Measurements from ENCODE around the gene GRAP2.

GRAP2 gene

GRCh38 chr22:39926753-39927152, 25.9 kb downstream of the GRAP2 start:
- DNase-seq = no peak

- DNase-seq = no peak
These were observed 26.7 kb downstream of the GRAP2 start for GRCh38 chr22:39927544-39927943.

GRCh38 chr22:39928536-39929520, 27.9 kb downstream of the GRAP2 start:
- DNase-seq = no peak

- no peak for DNase-seq
These were observed 30.4 kb downstream of the GRAP2 start for GRCh38 chr22:39931251-39931650.

GRCh38 chr22:39932166-39932565, 31.3 kb downstream of the GRAP2 start:
- DNase-seq = no peak

- DNase-seq = no peak
These were observed 32.2 kb downstream of the GRAP2 start for GRCh38 chr22:39932918-39933649.

- no peak for DNase-seq
These were observed 32.9 kb downstream of the GRAP2 start for GRCh38 chr22:39933741-39934140.

- no peak for DNase-seq
These were observed 34.2 kb downstream of the GRAP2 start for GRCh38 chr22:39935116-39935515.

GRCh38 chr22:39935612-39936011, 34.7 kb downstream of the GRAP2 start:
- no peak for DNase-seq

- no peak for DNase-seq
These were observed 35.8 kb downstream of the GRAP2 start for GRCh38 chr22:39936523-39937145.

- no peak for DNase-seq
These were observed 37.0 kb downstream of the GRAP2 start for GRCh38 chr22:39937906-39938305.

- DNase-seq = no peak
These were observed 37.7 kb downstream of the GRAP2 start for GRCh38 chr22:39938509-39939111.

GRCh38 chr22:39939830-39940229, 38.9 kb downstream of the GRAP2 start:
- DNase-seq = no peak

GRCh38 chr22:39940757-39941305, 39.9 kb downstream of the GRAP2 start:
- DNase-seq = no peak

GRCh38 chr22:39941601-39942000, 40.7 kb downstream of the GRAP2 start:
- DNase-seq = no peak

- no peak for DNase-seq
These were observed 41.8 kb downstream of the GRAP2 start for GRCh38 chr22:39942439-39943230.

- no peak for DNase-seq
These were observed 42.5 kb downstream of the GRAP2 start for GRCh38 chr22:39943337-39943736.

GRCh38 chr22:39943953-39944872, 43.3 kb downstream of the GRAP2 start:
- DNase-seq = no peak

- no peak for DNase-seq
These were observed 45.2 kb downstream of the GRAP2 start for GRCh38 chr22:39946126-39946502.

- DNase-seq = no peak
These were observed 45.8 kb downstream of the GRAP2 start for GRCh38 chr22:39946503-39947219.
